Subcutaneous adipose tissue (tissue), 4 donors: Measurements from ENCODE around the gene PPEF1. TPM values are rescaled to one million over a fixed set of nuclear protein-coding genes. Genes with fewer than 3 reads are reported as not detected.

ENCODE experiments used
- CTCF ChIP-seq: fragments of 450-650 bp; IDR thresholded peaks from one replicate; pipeline ENCODE4 v1.5.1; 2016; ENCODE audit warnings: low read depth, mild to moderate bottlenecking, control low read depth, antibody characterized with exemption, moderate library complexity
- total RNA-seq, 4 donors: library from RNA; depleted of rRNA; stranded (reverse); fragments of >200 nt; gene quantifications; one replicate each; pipeline ENCODE4 v1.1.0, GENCODE V29; 2016

PPEF1 gene
- total RNA-seq, 4 donors from 2014 or later: 0.22 TPM; not detected in 3

GRCh38 chrX:18769364-18769763 lies 61.9 kb downstream of the PPEF1 start:
- no peak for TF ChIP-seq CTCF

GRCh38 chrX:18769812-18770573 lies 62.5 kb downstream of the PPEF1 start:
- no peak for TF ChIP-seq CTCF

- TF ChIP-seq CTCF: no peak
These were observed 82.5 kb downstream of the PPEF1 start for GRCh38 chrX:18789916-18790315.

- TF ChIP-seq CTCF: no peak
These were observed 85.4 kb downstream of the PPEF1 start for GRCh38 chrX:18792828-18793227.

GRCh38 chrX:18793601-18794089 lies 86.2 kb downstream of the PPEF1 start:
- no peak for TF ChIP-seq CTCF

GRCh38 chrX:18797141-18797540 lies 89.7 kb downstream of the PPEF1 start:
- no peak for TF ChIP-seq CTCF

GRCh38 chrX:18799911-18800310 lies 92.5 kb downstream of the PPEF1 start:
- no peak for TF ChIP-seq CTCF
